Panc1 (cell line): Measurements from ENCODE around the gene SESN2. TPM values are rescaled to one million over a fixed set of nuclear protein-coding genes. Genes with fewer than 3 reads are reported as not detected.

Experiments used
- ATAC-seq: fragments of 200-7000 bp; cut with Tn5 transposase; 2 replicates; pipeline ENCODE4 v1.9.1; 2020; ENCODE audit warnings: mild to moderate bottlenecking, moderate library complexity
- BruUV-seq: library from RNA; stranded (reverse); fragments of 400-500 nt; replicated peaks from 2 replicates; lab custom pipeline; 2021; lab: Mats Ljungman, UMichigan
- CTCF ChIA-PET: fragments of 300-600 bp; sonication (Branson Sonifier 250); formaldehyde crosslinking; loops from one replicate; lab custom pipeline; 2022; ENCODE audit warnings: antibody characterized with exemption; lab: Charles Lee
- POLR2A ChIA-PET: fragments of 300-600 bp; sonication (Branson Sonifier 250); formaldehyde crosslinking; loops from one replicate; lab custom pipeline; 2022; ENCODE audit warnings: antibody characterized with exemption; lab: Charles Lee
- DNase-seq: peaks from one replicate; pipeline ENCODE4 v3.0.0-alpha.2; 2010; ENCODE audit warnings: low read depth, low spot score
- H3K27ac ChIP-seq: 2 replicates; pipeline ENCODE4 v1.5.1; 2011; ENCODE audit warnings: mild to moderate bottlenecking, low read length, inconsistent platforms
- H3K27me3 ChIP-seq: fragments of 200-500 bp; sonication (Bioruptor generic); 2 replicates; pipeline ENCODE4 v1.6.0; 2014; ENCODE audit warnings: low read length, inconsistent platforms; ENCODE audit not compliant: control insufficient read depth, insufficient read depth
- H3K36me3 ChIP-seq: fragments of 200-500 bp; sonication (Bioruptor generic); 2 replicates; pipeline ENCODE4 v1.5.1; 2014; ENCODE audit warnings: inconsistent platforms, mild to moderate bottlenecking, low read length, moderate library complexity; ENCODE audit not compliant: control insufficient read depth, insufficient read depth
- H3K4me1 ChIP-seq: 2 replicates; pipeline ENCODE4 v1.5.1; 2011; ENCODE audit warnings: inconsistent platforms, mild to moderate bottlenecking, low read length, moderate library complexity; ENCODE audit not compliant: control insufficient read depth, insufficient read depth
- H3K4me3 ChIP-seq, 2 experiments: 2 replicates each; pipeline ENCODE4 v1.5.1; 2011 to 2012; ENCODE audit warnings: low read depth in 2 of 2, low read length in 2 of 2, mild to moderate bottlenecking in 2 of 2, inconsistent platforms in 1 of 2, moderate library complexity in 1 of 2
- H3K9me3 ChIP-seq: fragments of 200-500 bp; sonication (Bioruptor generic); 2 replicates; pipeline ENCODE4 v1.5.1; 2014; ENCODE audit warnings: low read depth, mild to moderate bottlenecking, inconsistent platforms, low read length, moderate library complexity; ENCODE audit not compliant: control insufficient read depth, insufficient read depth
- CTCF ChIP-seq: fragments of 450-650 bp; IDR thresholded peaks from 2 replicates; pipeline ENCODE4 v1.5.1; 2017; ENCODE audit warnings: mild to moderate bottlenecking
- POLR2AphosphoS5 ChIP-seq: IDR thresholded peaks from 2 replicates; pipeline ENCODE4 v1.6.1; 2012; ENCODE audit warnings: mild to moderate bottlenecking, low read depth, low read length, moderate library complexity
- REST ChIP-seq, 2 experiments: IDR thresholded peaks; 2 replicates each; pipeline ENCODE4 v1.6.1; 2011 to 2012; ENCODE audit warnings: low read depth in 2 of 2, control low read depth in 1 of 2, low read length in 1 of 2, mild to moderate bottlenecking in 1 of 2, moderate library complexity in 1 of 2; ENCODE audit not compliant: insufficient read depth in 1 of 2
- SIN3A ChIP-seq: IDR thresholded peaks from 2 replicates; pipeline ENCODE4 v1.6.1; 2012; ENCODE audit warnings: low read depth, mild to moderate bottlenecking, low read length, moderate library complexity, borderline replicate concordance; ENCODE audit not compliant: insufficient read depth
- TCF7L2 ChIP-seq: IDR thresholded peaks from 2 replicates; pipeline ENCODE4 v1.6.1; 2011; ENCODE audit warnings: mild to moderate bottlenecking, low read depth, low read length, inconsistent platforms
- in situ Hi-C: cut with HindIII; loops from 2 replicates; pipeline ENCODE4 v1.10.0; 2016; ENCODE audit warnings: low sequenced_read_pairs, low pct_unique_long_range_greater_than_20kb
- intact Hi-C: fragments of 100-400 bp; cut with micrococcal nuclease; formaldehyde crosslinking; loops from one replicate; pipeline ENCODE4 v1.10.0; 2022; ENCODE audit not compliant: unreplicated experiment
- total RNA-seq: library from RNA; stranded (reverse); gene quantifications from one replicate; pipeline ENCODE4 v1.2.1, GENCODE V29; 2021; ENCODE audit not compliant: unreplicated experiment

Gene SESN2
- total RNA-seq, 1 experiment from 2014 or later: 19.7 TPM

GRCh38 chr1:28248273-28249012 lies 10.9 kb upstream of the SESN2 start:
- Histone ChIP-seq H3K27ac (peak overlapping the region; percentile 77), H3K36me3 (no peaks in the 10 kb centered on the region), H3K27me3 (no peaks in the 10 kb centered on the region), H3K9me3 (no peaks in the 10 kb centered on the region), H3K4me1 (peaks cover 29% of the 10 kb centered on the region), H3K4me3 (peak overlapping the region; percentile 65 to 81)
- in situ Hi-C loops: no loop called here
- DNase-seq (no peak), ATAC-seq (peak; percentile 67)
- no TSS peak for BruUV-seq
- intact Hi-C loops: loop anchor here (2.0 kb wide), 2 partner anchors 112 to 120 kb away; partner anchors contain the start of gene PHACTR4
- CTCF ChIA-PET: interaction anchor here (0.6 to 3.4 kb wide), 10 partner anchors 10 to 306 kb away, joined by 3 to 39 read pairs (median 4); partner anchors contain the start of gene MED18
- TF ChIP-seq TCF7L2: no peak
- TF ChIP-seq CTCF: peak; percentile 97
- POLR2A ChIA-PET: interaction anchor here (0.5 to 1.4 kb wide), 3 partner anchors 19 to 184 kb away, joined by 3 to 13 read pairs (median 3); partner anchors contain the start of gene MED18

- in situ Hi-C loops (no loop called here), intact Hi-C loops (loop anchor here (2.0 kb wide), 2 partner anchors 112 to 120 kb away; partner anchors contain the start of gene PHACTR4)
- BruUV-seq: no TSS peak
Measured at GRCh38 chr1:28249013-28249865, 10.1 kb upstream of the SESN2 start.

More at GRCh38 chr1:28249013-28249865, 10.1 kb upstream of the SESN2 start:
- POLR2A ChIA-PET: interaction anchor here (0.5 to 1.4 kb wide), 4 partner anchors 20 to 183 kb away, joined by 3 to 13 read pairs (median 5); partner anchors contain the start of genes EYA3 and MED18
- Histone ChIP-seq H3K36me3 (no peaks in the 10 kb centered on the region), H3K9me3 (no peaks in the 10 kb centered on the region), H3K27ac (peak overlapping the region; percentile 77), H3K27me3 (no peaks in the 10 kb centered on the region), H3K4me1 (peaks cover 29% of the 10 kb centered on the region), H3K4me3 (peak overlapping the region in 1 of 2 experiments; percentile 81; a peak in 2 of 4 replicates)
- DNase-seq: no peak
- TF ChIP-seq POLR2AphosphoS5: no peak; the same call in 1 of the 2 replicates
- no peak for TF ChIP-seq CTCF
- no peak for TF ChIP-seq TCF7L2
- no peak for TF ChIP-seq REST (IDR thresholded peaks at IDR 0.05; ENCODE audit: insufficient read depth in 1 of 2, low read depth in 2 of 2, low read length in 1 of 2)
- TF ChIP-seq SIN3A: no peak
- CTCF ChIA-PET: interaction anchor here (0.6 to 3.4 kb wide), 8 partner anchors 9 to 121 kb away, joined by 3 to 39 read pairs (median 4); partner anchors contain the start of gene MED18
- ATAC-seq: no peak
